ENCODE results near the gene S100A4.

S100A4 gene

DNA sequence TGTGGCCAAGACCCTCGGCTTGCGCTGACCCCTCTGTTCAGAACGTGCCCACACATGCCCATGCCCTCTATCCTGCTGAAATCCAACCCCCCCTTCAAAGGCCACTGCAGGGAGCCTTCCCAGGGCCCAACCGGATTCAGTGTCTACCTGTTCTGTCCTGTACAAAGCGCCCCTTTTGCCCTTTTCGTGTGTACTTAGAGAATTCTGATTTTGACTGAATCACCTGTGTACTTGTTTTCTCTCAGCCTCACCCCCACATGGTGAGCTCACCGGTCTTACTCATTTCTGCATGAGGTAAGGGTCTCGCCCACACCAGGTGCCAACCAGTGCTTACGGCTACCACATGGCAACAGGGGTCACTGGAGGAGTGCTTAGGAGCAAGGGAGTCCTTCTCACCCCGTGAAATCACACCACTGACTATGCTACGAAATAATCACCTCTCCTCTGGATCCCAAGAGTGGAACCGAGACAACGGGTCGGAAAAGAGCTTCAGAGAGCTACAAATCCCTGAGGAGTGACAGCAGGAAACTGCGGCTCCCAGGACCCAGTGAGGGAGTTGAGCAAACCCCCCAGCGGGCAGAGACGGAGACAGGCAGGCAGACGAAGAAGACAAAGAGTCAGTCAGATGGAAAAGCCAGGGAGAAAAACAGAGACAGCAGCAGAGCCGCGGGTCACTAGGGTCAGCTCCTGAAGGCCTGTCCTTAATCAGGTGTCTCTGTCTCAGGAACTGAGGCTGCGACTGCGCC lies 22.2 kb upstream of the S100A4 start:
- peak overlapping the region; percentile 42 for H3K9ac ChIP-seq (ENCODE audit: low read depth, low read length, poor library complexity, severe bottlenecking)
- no peaks in the 10 kb centered on the region for H3K79me2 ChIP-seq (ENCODE audit: insufficient read depth, low read length)
- H3K4me1 ChIP-seq (ENCODE audit: insufficient read depth, low read length, poor library complexity, severe bottlenecking) = peaks cover 35% of the 10 kb centered on the region
- H3K4me2 ChIP-seq (ENCODE audit: low read depth, low read length, poor library complexity, severe bottlenecking) = peak overlapping the region; percentile 60
- no peaks in the 10 kb centered on the region for H4K20me1 ChIP-seq (ENCODE audit: insufficient read depth, low read length, poor library complexity, severe bottlenecking)
- H2AFZ ChIP-seq (ENCODE audit: low read length) = peak overlapping the region; percentile 89
- no peaks in the 10 kb centered on the region for H3K9me2 ChIP-seq (replicated peaks; ENCODE audit: low read depth, low read length)
- TF ChIP-seq, protein P1, sequence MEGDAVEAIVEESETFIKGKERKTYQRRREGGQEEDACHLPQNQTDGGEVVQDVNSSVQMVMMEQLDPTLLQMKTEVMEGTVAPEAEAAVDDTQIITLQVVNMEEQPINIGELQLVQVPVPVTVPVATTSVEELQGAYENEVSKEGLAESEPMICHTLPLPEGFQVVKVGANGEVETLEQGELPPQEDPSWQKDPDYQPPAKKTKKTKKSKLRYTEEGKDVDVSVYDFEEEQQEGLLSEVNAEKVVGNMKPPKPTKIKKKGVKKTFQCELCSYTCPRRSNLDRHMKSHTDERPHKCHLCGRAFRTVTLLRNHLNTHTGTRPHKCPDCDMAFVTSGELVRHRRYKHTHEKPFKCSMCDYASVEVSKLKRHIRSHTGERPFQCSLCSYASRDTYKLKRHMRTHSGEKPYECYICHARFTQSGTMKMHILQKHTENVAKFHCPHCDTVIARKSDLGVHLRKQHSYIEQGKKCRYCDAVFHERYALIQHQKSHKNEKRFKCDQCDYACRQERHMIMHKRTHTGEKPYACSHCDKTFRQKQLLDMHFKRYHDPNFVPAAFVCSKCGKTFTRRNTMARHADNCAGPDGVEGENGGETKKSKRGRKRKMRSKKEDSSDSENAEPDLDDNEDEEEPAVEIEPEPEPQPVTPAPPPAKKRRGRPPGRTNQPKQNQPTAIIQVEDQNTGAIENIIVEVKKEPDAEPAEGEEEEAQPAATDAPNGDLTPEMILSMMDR (conservative IDR thresholded peaks at IDR 0.05; ENCODE audit: low read length) = no peak
- TF ChIP-seq EZH2phosphoT487 (IDR thresholded peaks at IDR 0.05; ENCODE audit: borderline replicate concordance) = no peak
- H3K4me3 ChIP-seq (ENCODE audit: low read length, poor library complexity, severe bottlenecking) = no peak overlapping the region
- H3F3A ChIP-seq (ENCODE audit: low read depth) = no peaks in the 10 kb centered on the region
- H3K9me3 ChIP-seq (ENCODE audit: insufficient read depth, low read depth, low read length) = no peaks in the 10 kb centered on the region
- no peaks in the 10 kb centered on the region for H3K36me3 ChIP-seq (ENCODE audit: insufficient read depth, low read length)
- H3K27me3 ChIP-seq (ENCODE audit: insufficient read depth, low read length, poor library complexity, severe bottlenecking) = no peaks in the 10 kb centered on the region

DNA sequence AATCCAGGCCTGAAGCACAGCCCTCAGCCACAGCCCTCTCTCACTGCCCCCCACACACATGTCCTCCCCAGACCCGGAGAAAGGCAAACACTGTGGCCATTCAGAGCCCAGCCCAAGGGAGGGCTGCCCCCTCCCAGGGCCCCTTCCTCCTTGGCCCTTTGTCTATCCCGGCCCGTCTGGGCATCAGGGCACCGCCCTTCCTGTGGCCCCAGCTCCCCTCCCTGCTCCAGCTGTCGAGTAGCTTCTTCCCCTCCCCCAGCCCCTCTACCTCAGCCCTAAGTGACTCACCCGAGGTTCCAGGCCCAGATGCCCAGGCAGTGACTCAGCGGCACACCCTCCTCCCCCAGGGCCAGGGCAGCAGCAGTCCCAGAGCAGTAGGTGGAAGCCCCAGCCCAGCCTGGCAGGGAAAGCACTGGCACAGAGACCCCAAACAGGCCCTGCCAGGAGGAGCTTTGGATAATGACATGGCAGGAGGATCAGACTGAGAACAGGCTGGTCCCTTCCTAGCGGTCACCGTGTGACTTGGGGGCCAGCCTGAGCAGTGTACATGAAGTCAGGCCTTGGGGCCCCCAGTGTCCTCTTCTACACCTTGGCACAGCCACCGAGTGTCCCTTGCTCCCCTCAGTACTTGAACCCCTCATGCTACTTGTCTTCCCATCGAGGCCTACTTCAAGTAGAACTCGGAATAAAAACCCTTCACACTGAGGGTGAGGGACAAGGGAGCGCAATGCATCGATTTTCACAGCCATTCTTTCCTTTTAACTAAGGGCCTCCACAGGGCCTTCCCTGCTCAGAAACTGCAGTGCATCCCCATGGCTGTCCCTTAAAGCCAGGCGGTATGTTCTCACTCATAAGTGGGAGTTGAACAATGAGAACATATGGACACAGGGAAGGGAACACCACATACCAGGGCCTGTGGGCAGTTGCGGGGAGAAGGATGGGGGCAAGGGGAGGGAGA lies 21.1 kb upstream of the S100A4 start:
- Histone ChIP-seq H3K4me3 (ENCODE audit: low read length, poor library complexity, severe bottlenecking) (peak overlapping the region; percentile 26), H3K4me1 (ENCODE audit: insufficient read depth, low read length, poor library complexity, severe bottlenecking) (peaks cover 32% of the 10 kb centered on the region), H3K27me3 (ENCODE audit: insufficient read depth, low read length, poor library complexity, severe bottlenecking) (no peaks in the 10 kb centered on the region), H3K79me2 (ENCODE audit: insufficient read depth, low read length) (no peaks in the 10 kb centered on the region), H4K20me1 (ENCODE audit: insufficient read depth, low read length, poor library complexity, severe bottlenecking) (no peaks in the 10 kb centered on the region), H2AFZ (ENCODE audit: low read length) (no peak overlapping the region), H3K4me2 (ENCODE audit: low read depth, low read length, poor library complexity, severe bottlenecking) (peak overlapping the region; percentile 51), H3F3A (ENCODE audit: low read depth) (no peaks in the 10 kb centered on the region), H3K9me2 (replicated peaks; ENCODE audit: low read depth, low read length) (no peaks in the 10 kb centered on the region), H3K36me3 (ENCODE audit: insufficient read depth, low read length) (no peaks in the 10 kb centered on the region), H3K9me3 (ENCODE audit: insufficient read depth, low read depth, low read length) (no peaks in the 10 kb centered on the region), H3K9ac (ENCODE audit: low read depth, low read length, poor library complexity, severe bottlenecking) (peak overlapping the region; percentile 77)
- TF ChIP-seq EZH2phosphoT487 (IDR thresholded peaks at IDR 0.05; ENCODE audit: borderline replicate concordance) = no peak
- TF ChIP-seq, protein P1 (conservative IDR thresholded peaks at IDR 0.05; ENCODE audit: low read length) = no peak

DNA sequence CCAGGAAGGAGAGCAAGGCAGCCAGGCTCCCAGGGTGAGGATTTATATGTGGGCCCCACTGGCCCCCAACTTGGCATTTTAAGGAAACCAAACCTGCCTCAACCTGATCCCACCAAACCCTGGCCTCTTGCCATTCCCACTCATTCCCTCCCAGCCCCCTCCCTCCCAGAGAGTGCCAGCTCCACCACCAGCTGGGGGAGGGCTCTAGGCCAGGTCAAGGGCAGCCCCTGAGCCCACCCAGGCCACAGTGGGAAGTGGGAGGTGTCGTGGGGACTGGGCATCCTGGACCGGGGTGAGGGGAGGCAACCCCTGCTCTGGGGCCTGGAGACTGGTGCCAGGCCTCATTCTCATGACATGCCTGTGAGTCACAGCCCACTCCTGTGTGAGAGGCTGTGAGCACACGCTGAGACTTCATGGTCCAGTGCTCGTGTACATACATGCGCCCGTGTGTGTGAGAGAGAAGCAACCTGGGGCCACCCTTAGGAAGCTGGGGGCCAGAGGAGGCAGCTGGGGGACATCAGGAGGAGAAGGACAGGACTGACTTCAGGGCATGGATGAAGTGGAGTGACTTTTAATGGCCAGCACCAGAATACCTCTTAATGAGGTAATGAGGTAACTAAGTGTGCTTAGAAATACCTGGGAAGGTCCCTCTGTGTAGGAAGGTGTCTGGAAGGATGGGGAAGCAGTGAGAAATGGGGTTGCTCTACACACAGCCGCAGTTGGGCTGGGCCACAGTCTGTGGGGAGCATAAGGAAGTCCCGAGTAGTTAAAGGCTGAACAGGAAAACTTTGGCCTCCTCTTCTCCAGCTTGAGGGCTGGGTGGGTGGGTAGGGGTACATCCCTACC lies 20.1 kb upstream of the S100A4 start, which contains the start of gene S100A2:
Gene S100A2, minus strand, starts transcription at position 316 of the 846 bp plus-strand sequence. CDS start 1,967 bp downstream, outside the sequence.
- TF ChIP-seq, protein P1 (conservative IDR thresholded peaks at IDR 0.05; ENCODE audit: low read length) = no peak
- TF ChIP-seq EZH2phosphoT487 (IDR thresholded peaks at IDR 0.05; ENCODE audit: borderline replicate concordance) = no peak
- Histone ChIP-seq H3K79me2 (ENCODE audit: insufficient read depth, low read length) (no peaks in the 10 kb centered on the region), H4K20me1 (ENCODE audit: insufficient read depth, low read length, poor library complexity, severe bottlenecking) (no peaks in the 10 kb centered on the region), H3F3A (ENCODE audit: low read depth) (no peaks in the 10 kb centered on the region), H3K4me3 (ENCODE audit: low read length, poor library complexity, severe bottlenecking) (peak within 1 kb of the TSS; percentile 26), H3K4me1 (ENCODE audit: insufficient read depth, low read length, poor library complexity, severe bottlenecking) (peaks cover 32% of the 10 kb centered on the region), H3K4me2 (ENCODE audit: low read depth, low read length, poor library complexity, severe bottlenecking) (peak within 1 kb of the TSS; percentile 51), H2AFZ (ENCODE audit: low read length) (peak within 1 kb of the TSS; percentile 67), H3K9me3 (ENCODE audit: insufficient read depth, low read depth, low read length) (no peaks in the 10 kb centered on the region), H3K9ac (ENCODE audit: low read depth, low read length, poor library complexity, severe bottlenecking) (peak within 1 kb of the TSS; percentile 77), H3K27me3 (ENCODE audit: insufficient read depth, low read length, poor library complexity, severe bottlenecking) (no peaks in the 10 kb centered on the region), H3K36me3 (ENCODE audit: insufficient read depth, low read length) (no peaks in the 10 kb centered on the region), H3K9me2 (replicated peaks; ENCODE audit: low read depth, low read length) (no peaks in the 10 kb centered on the region)

Measured in Loucy (cell line).